Measurements from ENCODE around the gene DLGAP1. TPM values are rescaled to one million over a fixed set of nuclear protein-coding genes. Genes with fewer than 3 reads are reported as not detected.
A peak's percentile ranks its signal among the peaks of the same experiment; 100 is the strongest.

DLGAP1 gene
- total and polyA plus RNA-seq, 3 experiments from 2014 or later, result 0.07 to 0.46 TPM; not detected in 1

DNA sequence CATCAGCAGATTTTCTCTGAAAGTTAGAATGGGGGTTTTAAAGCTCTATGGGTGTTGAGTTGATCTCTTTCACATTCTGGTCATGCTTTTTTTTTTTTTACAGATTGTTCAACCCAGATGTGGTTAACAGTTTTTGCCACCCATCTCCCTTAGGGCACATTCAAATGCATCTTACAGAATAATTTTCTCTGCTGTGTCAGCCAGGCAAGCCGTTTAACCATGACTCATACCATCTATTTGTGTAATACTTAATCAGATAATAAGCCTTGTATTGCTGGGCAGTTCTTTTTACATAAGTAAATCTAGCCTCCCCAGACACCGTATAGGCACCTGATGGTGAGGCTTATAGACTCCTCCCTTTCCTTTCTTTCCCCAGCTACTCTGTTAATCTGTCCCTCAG is 943.1 kb downstream of the DLGAP1 start:
- peak in 3 of 5 donors; percentile 14 to 71 (median 57) for DNase-seq
- no peaks in the 10 kb centered on the region for H3K36me3 Mint-ChIP-seq
- no peaks in the 10 kb centered on the region for H3K9me3 ChIP-seq (ENCODE audit: low read length)
- H3K9me3 Mint-ChIP-seq, result no peaks in the 10 kb centered on the region
- peak overlapping the region; percentile 6 to 83 (median 27) for H3K27ac Mint-ChIP-seq
- H3K4me3 ChIP-seq (ENCODE audit: low read length), result no peak overlapping the region
- H3K27ac ChIP-seq (ENCODE audit: low read depth, low read length), result no peak overlapping the region
- ChIA-PET CTCF (interaction anchor here (0.7 to 1.8 kb wide), 2 partner anchors 74 to 82 kb away, joined by 3 to 4 read pairs; no protein-coding TSS in a partner anchor), POLR2A (no interaction called here)
- peaks cover 18 to 20% (median 18%) of the 10 kb centered on the region in 3 donors for H3K4me1 Mint-ChIP-seq
- peak overlapping the region in 6 of 7 donors; percentile 4 to 77 (median 22) for H3K4me3 Mint-ChIP-seq
- H3K27me3 Mint-ChIP-seq, result no peaks in the 10 kb centered on the region
- H3K36me3 ChIP-seq (ENCODE audit: insufficient read depth, low read length), result no peaks in the 10 kb centered on the region
- H3K27me3 ChIP-seq (ENCODE audit: insufficient read depth, low read length, poor library complexity, severe bottlenecking), result no peaks in the 10 kb centered on the region
- peaks cover 13% of the 10 kb centered on the region for H3K4me1 ChIP-seq (ENCODE audit: insufficient read depth, low read length)

- no peak overlapping the region for H3K27ac ChIP-seq (ENCODE audit: low read depth, low read length)
- no peak for DNase-seq
- H3K4me1 Mint-ChIP-seq, result peaks cover 18 to 20% (median 18%) of the 10 kb centered on the region in 3 donors
- no peak overlapping the region for H3K4me3 ChIP-seq (ENCODE audit: low read length)
- peaks cover 13% of the 10 kb centered on the region for H3K4me1 ChIP-seq (ENCODE audit: insufficient read depth, low read length)
- H3K27me3 ChIP-seq (ENCODE audit: insufficient read depth, low read length, poor library complexity, severe bottlenecking), result no peaks in the 10 kb centered on the region
- H3K27ac Mint-ChIP-seq, result no peak overlapping the region
- H3K4me3 Mint-ChIP-seq, result no peak overlapping the region
- no peaks in the 10 kb centered on the region for H3K27me3 Mint-ChIP-seq
- H3K9me3 Mint-ChIP-seq, result no peaks in the 10 kb centered on the region
- no peaks in the 10 kb centered on the region for H3K36me3 Mint-ChIP-seq
- no peaks in the 10 kb centered on the region for H3K36me3 ChIP-seq (ENCODE audit: insufficient read depth, low read length)
- no peaks in the 10 kb centered on the region for H3K9me3 ChIP-seq (ENCODE audit: low read length)
- ChIA-PET POLR2A (no interaction called here), CTCF (interaction anchor here (1.8 kb wide), 1 partner anchor 75 kb away, joined by 4 read pairs; no protein-coding TSS in a partner anchor)
These were observed 944.2 kb downstream of the DLGAP1 start for GRCh38 chr18:3510896-3511295.

GRCh38 chr18:3510024-3510423 is 945.1 kb downstream of the DLGAP1 start:
- Mint-ChIP-seq H3K36me3 (no peaks in the 10 kb centered on the region), H3K27ac (no peak overlapping the region), H3K4me3 (no peak overlapping the region), H3K27me3 (no peaks in the 10 kb centered on the region), H3K9me3 (no peaks in the 10 kb centered on the region), H3K4me1 (peaks cover 18 to 20% (median 18%) of the 10 kb centered on the region in 3 donors)
- Histone ChIP-seq H3K4me1 (ENCODE audit: insufficient read depth, low read length) (peaks cover 13% of the 10 kb centered on the region), H3K27me3 (ENCODE audit: insufficient read depth, low read length, poor library complexity, severe bottlenecking) (no peaks in the 10 kb centered on the region), H3K9me3 (ENCODE audit: low read length) (no peaks in the 10 kb centered on the region), H3K36me3 (ENCODE audit: insufficient read depth, low read length) (no peaks in the 10 kb centered on the region), H3K4me3 (ENCODE audit: low read length) (no peak overlapping the region), H3K27ac (ENCODE audit: low read depth, low read length) (no peak overlapping the region)
- ChIA-PET POLR2A (no interaction called here), CTCF (interaction anchor here (1.8 to 2.5 kb wide), 2 partner anchors 52 to 76 kb away, joined by 4 to 5 read pairs; no protein-coding TSS in a partner anchor)
- no peak for DNase-seq

GRCh38 chr18:3508576-3509549 is 946.2 kb downstream of the DLGAP1 start:
- DNase-seq, result no peak
- peak overlapping the region in 1 of 8 donors; percentile 75 for H3K27ac Mint-ChIP-seq
- ChIA-PET CTCF (interaction anchor here (0.6 to 2.5 kb wide), 2 partner anchors 12 to 51 kb away, joined by 3 to 5 read pairs; no protein-coding TSS in a partner anchor), POLR2A (no interaction called here)
- no peak overlapping the region for H3K4me3 ChIP-seq (ENCODE audit: low read length)
- no peaks in the 10 kb centered on the region for H3K36me3 Mint-ChIP-seq
- peaks cover 13% of the 10 kb centered on the region for H3K4me1 ChIP-seq (ENCODE audit: insufficient read depth, low read length)
- H3K9me3 Mint-ChIP-seq, result no peaks in the 10 kb centered on the region
- H3K27me3 ChIP-seq (ENCODE audit: insufficient read depth, low read length, poor library complexity, severe bottlenecking), result no peaks in the 10 kb centered on the region
- no peaks in the 10 kb centered on the region for H3K36me3 ChIP-seq (ENCODE audit: insufficient read depth, low read length)
- H3K27ac ChIP-seq (ENCODE audit: low read depth, low read length), result no peak overlapping the region
- no peaks in the 10 kb centered on the region for H3K9me3 ChIP-seq (ENCODE audit: low read length)
- H3K4me3 Mint-ChIP-seq, result no peak overlapping the region
- H3K27me3 Mint-ChIP-seq, result no peaks in the 10 kb centered on the region
- H3K4me1 Mint-ChIP-seq, result peaks cover 18 to 20% (median 18%) of the 10 kb centered on the region in 3 donors

DNA sequence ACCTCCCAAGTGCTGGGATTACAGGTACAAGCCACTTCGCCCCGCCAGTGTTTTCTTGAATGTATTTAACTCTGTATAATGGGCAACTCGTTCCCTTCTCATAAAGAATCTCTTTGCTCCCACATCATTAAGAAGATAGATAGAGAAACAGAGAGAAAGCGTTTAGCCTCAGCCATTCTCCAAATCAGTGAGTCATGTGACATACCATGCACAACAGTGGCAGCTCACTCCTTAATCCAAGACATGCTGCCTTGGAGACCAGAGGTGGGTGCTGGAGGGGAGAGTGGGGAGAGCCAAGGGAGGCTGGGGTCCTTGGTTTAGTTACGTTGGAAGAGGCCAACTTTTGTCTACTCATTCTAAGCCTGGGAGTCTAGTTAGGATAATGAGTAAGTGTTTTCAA is 950.5 kb downstream of the DLGAP1 start:
- Histone ChIP-seq H3K27ac (ENCODE audit: low read depth, low read length) (no peak overlapping the region), H3K4me1 (ENCODE audit: insufficient read depth, low read length) (no peaks in the 10 kb centered on the region), H3K36me3 (ENCODE audit: insufficient read depth, low read length) (no peaks in the 10 kb centered on the region), H3K9me3 (ENCODE audit: low read length) (no peaks in the 10 kb centered on the region), H3K27me3 (ENCODE audit: insufficient read depth, low read length, poor library complexity, severe bottlenecking) (peaks cover 4% of the 10 kb centered on the region), H3K4me3 (ENCODE audit: low read length) (no peak overlapping the region)
- no peaks in the 10 kb centered on the region for H3K9me3 Mint-ChIP-seq
- no peak for DNase-seq
- no peak overlapping the region for H3K4me3 Mint-ChIP-seq
- CTCF ChIA-PET, result no interaction called here
- POLR2A ChIA-PET, result no interaction called here
- peaks cover 4 to 5% (median 5%) of the 10 kb centered on the region in 3 donors for H3K4me1 Mint-ChIP-seq
- H3K27ac Mint-ChIP-seq, result no peak overlapping the region
- H3K36me3 Mint-ChIP-seq, result no peaks in the 10 kb centered on the region
- H3K27me3 Mint-ChIP-seq, result peaks cover 8 to 17% of the 10 kb centered on the region in 2 donors

DNA sequence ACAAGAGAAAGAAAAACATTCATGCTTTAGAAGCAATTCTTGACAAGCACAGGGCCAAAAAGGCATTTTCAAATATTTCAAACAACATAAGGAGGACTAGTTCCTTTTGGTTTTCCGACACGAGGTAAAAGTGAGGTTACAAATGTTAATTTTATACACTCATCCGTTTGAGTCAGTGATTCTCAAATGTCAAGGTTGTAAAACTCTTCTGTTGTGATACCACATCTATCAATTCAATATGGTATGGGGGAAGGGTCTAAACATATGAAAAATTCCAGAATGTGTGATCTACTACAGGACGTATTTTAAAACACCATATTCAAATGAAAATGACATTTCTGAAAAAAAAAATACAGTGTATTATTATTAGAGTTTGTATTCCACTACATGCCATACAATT is 952.5 kb downstream of the DLGAP1 start:
- Mint-ChIP-seq H3K27ac (no peak overlapping the region), H3K4me1 (peaks cover 9 to 18% (median 14%) of the 10 kb centered on the region in 3 donors), H3K36me3 (no peaks in the 10 kb centered on the region), H3K9me3 (no peaks in the 10 kb centered on the region), H3K27me3 (peaks cover 24 to 35% of the 10 kb centered on the region in 2 donors), H3K4me3 (no peak overlapping the region)
- H3K4me3 ChIP-seq (ENCODE audit: low read length), result no peak overlapping the region
- no peaks in the 10 kb centered on the region for H3K36me3 ChIP-seq (ENCODE audit: insufficient read depth, low read length)
- peaks cover 10% of the 10 kb centered on the region for H3K27me3 ChIP-seq (ENCODE audit: insufficient read depth, low read length, poor library complexity, severe bottlenecking)
- POLR2A ChIA-PET, result no interaction called here
- no peaks in the 10 kb centered on the region for H3K4me1 ChIP-seq (ENCODE audit: insufficient read depth, low read length)
- H3K27ac ChIP-seq (ENCODE audit: low read depth, low read length), result no peak overlapping the region
- no peaks in the 10 kb centered on the region for H3K9me3 ChIP-seq (ENCODE audit: low read length)
- DNase-seq, result no peak
- CTCF ChIA-PET, result no interaction called here

DNA sequence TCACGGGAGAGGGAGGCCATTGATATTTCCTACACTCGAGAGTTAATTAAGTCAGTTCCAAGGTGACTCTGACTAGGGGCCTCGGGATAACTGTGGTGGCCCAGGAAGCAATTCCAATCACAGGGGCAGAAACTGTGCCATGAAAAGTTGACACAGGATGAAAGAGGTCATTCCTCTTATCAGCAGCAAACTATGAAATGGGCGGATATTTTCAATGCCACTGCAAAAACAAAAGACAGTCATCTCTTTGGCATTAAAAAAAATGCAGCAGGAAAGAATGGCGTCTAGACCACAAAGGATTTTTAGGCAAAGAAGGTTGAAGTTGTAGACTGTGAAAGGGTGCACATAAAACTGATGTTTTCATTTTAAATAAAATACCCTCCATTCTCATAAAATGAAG is 955.1 kb downstream of the DLGAP1 start:
- peaks cover 14 to 23% (median 16%) of the 10 kb centered on the region in 3 donors for H3K4me1 Mint-ChIP-seq
- POLR2A ChIA-PET, result interaction anchor here (0.6 kb wide), 1 partner anchor 238 kb away, joined by 3 read pairs; the partner anchor contains the start of gene MYL12B
- Histone ChIP-seq H3K36me3 (ENCODE audit: insufficient read depth, low read length) (no peaks in the 10 kb centered on the region), H3K27me3 (ENCODE audit: insufficient read depth, low read length, poor library complexity, severe bottlenecking) (peaks cover 10% of the 10 kb centered on the region), H3K4me3 (ENCODE audit: low read length) (no peak overlapping the region), H3K4me1 (ENCODE audit: insufficient read depth, low read length) (no peaks in the 10 kb centered on the region), H3K27ac (ENCODE audit: low read depth, low read length) (no peak overlapping the region), H3K9me3 (ENCODE audit: low read length) (no peaks in the 10 kb centered on the region)
- H3K27ac Mint-ChIP-seq, result peak overlapping the region in 1 of 8 donors; percentile 18
- H3K4me3 Mint-ChIP-seq, result peak overlapping the region in 1 of 7 donors; percentile 32
- H3K27me3 Mint-ChIP-seq, result peaks cover 27 to 53% of the 10 kb centered on the region in 2 donors
- DNase-seq, result no peak
- no peaks in the 10 kb centered on the region for H3K9me3 Mint-ChIP-seq
- no peaks in the 10 kb centered on the region for H3K36me3 Mint-ChIP-seq
- CTCF ChIA-PET, result interaction anchor here (1.4 to 1.9 kb wide), 3 partner anchors 46 to 165 kb away, joined by 4 to 6 read pairs (median 5); no protein-coding TSS in a partner anchor

GRCh38 chr18:3499501-3499900 is 955.6 kb downstream of the DLGAP1 start:
- Histone ChIP-seq H3K27ac (ENCODE audit: low read depth, low read length) (no peak overlapping the region), H3K4me1 (ENCODE audit: insufficient read depth, low read length) (no peaks in the 10 kb centered on the region), H3K27me3 (ENCODE audit: insufficient read depth, low read length, poor library complexity, severe bottlenecking) (peaks cover 10% of the 10 kb centered on the region), H3K4me3 (ENCODE audit: low read length) (no peak overlapping the region), H3K9me3 (ENCODE audit: low read length) (no peaks in the 10 kb centered on the region), H3K36me3 (ENCODE audit: insufficient read depth, low read length) (no peaks in the 10 kb centered on the region)
- Mint-ChIP-seq H3K27ac (peak overlapping the region in 2 of 8 donors; percentile 12 to 18), H3K36me3 (no peaks in the 10 kb centered on the region), H3K9me3 (no peaks in the 10 kb centered on the region), H3K4me3 (peak overlapping the region; percentile 15 to 86 (median 69)), H3K27me3 (peaks cover 27 to 53% of the 10 kb centered on the region in 2 donors), H3K4me1 (peaks cover 14 to 23% (median 16%) of the 10 kb centered on the region in 3 donors)
- DNase-seq, result no peak
- POLR2A ChIA-PET, result interaction anchor here (0.6 kb wide), 1 partner anchor 238 kb away, joined by 3 read pairs; the partner anchor contains the start of gene MYL12B
- CTCF ChIA-PET, result interaction anchor here (1.3 to 1.9 kb wide), 5 partner anchors 17 to 166 kb away, joined by 3 to 6 read pairs (median 4); no protein-coding TSS in a partner anchor

Measured in CD8-positive, alpha-beta memory T cell (primary cell).